Measurements from ENCODE around the gene TASP1. TPM values are rescaled to one million over a fixed set of nuclear protein-coding genes. Genes with fewer than 3 reads are reported as not detected.

Gene TASP1
- 7.7 and 10.5 TPM in 2 replicates for total RNA-seq
- long read RNA-seq, transcript TASP1-201 (14 exons, 2,352 nt) = major isoform, 20 of 37 reads
- long read RNA-seq, partial matches to known transcripts = 1 of 37 reads
- long read RNA-seq, other reads (novel, unspliced or antisense) = 16 of 37 reads

GRCh38 chr20:13638496-13639149 is at the start of gene TASP1:
TASP1 (minus strand) TSS chr20:13638932; CDS start chr20:13630078, 8,854 bp downstream.
- H3K4me3 Mint-ChIP-seq = peak within 1 kb of the TSS; percentile 100
- TF ChIP-seq CTCF (conservative IDR thresholded peaks at IDR 0.05) = no peak
- H3K9me3 Mint-ChIP-seq = no peaks in the 10 kb centered on the region
- peaks cover 27% of the 10 kb centered on the region for H3K4me1 Mint-ChIP-seq
- peak; percentile 78 for DNase-seq (ENCODE audit: low read depth, low spot score)
- H3K27ac Mint-ChIP-seq (ENCODE audit: unreplicated experiment) = peak within 1 kb of the TSS; percentile 96
- peaks cover 41% of the 10 kb centered on the region for H3K27me3 Mint-ChIP-seq (ENCODE audit: low read depth)
- peaks cover 3% of the 10 kb centered on the region for H3K36me3 Mint-ChIP-seq (ENCODE audit: low read depth)

- H3K27ac Mint-ChIP-seq (ENCODE audit: unreplicated experiment) = no peak overlapping the region
- H3K4me1 Mint-ChIP-seq = no peaks in the 10 kb centered on the region
- no peak overlapping the region for H3K4me3 Mint-ChIP-seq
- peaks cover 16% of the 10 kb centered on the region for H3K27me3 Mint-ChIP-seq (ENCODE audit: low read depth)
- H3K36me3 Mint-ChIP-seq (ENCODE audit: low read depth) = no peaks in the 10 kb centered on the region
- H3K9me3 Mint-ChIP-seq = peaks cover 2% of the 10 kb centered on the region
- TF ChIP-seq CTCF (conservative IDR thresholded peaks at IDR 0.05) = no peak
- DNase-seq (ENCODE audit: low read depth, low spot score) = no peak
Observed at GRCh38 chr20:13687815-13688214, 49.1 kb upstream of the TASP1 start.

GRCh38 chr20:13685623-13686022 is 46.9 kb upstream of the TASP1 start:
- Mint-ChIP-seq H3K36me3 (ENCODE audit: low read depth) (no peaks in the 10 kb centered on the region), H3K4me1 (no peaks in the 10 kb centered on the region), H3K27ac (ENCODE audit: unreplicated experiment) (no peak overlapping the region), H3K9me3 (peaks cover 2% of the 10 kb centered on the region), H3K27me3 (ENCODE audit: low read depth) (peaks cover 16% of the 10 kb centered on the region), H3K4me3 (no peak overlapping the region)
- no peak for TF ChIP-seq CTCF (conservative IDR thresholded peaks at IDR 0.05)
- no peak for DNase-seq (ENCODE audit: low read depth, low spot score)

- Mint-ChIP-seq H3K27me3 (ENCODE audit: low read depth) (peaks cover 16% of the 10 kb centered on the region), H3K36me3 (ENCODE audit: low read depth) (no peaks in the 10 kb centered on the region), H3K9me3 (peaks cover 2% of the 10 kb centered on the region), H3K27ac (ENCODE audit: unreplicated experiment) (no peak overlapping the region), H3K4me1 (no peaks in the 10 kb centered on the region), H3K4me3 (no peak overlapping the region)
- TF ChIP-seq CTCF (conservative IDR thresholded peaks at IDR 0.05) = no peak
- no peak for DNase-seq (ENCODE audit: low read depth, low spot score)
Observed at GRCh38 chr20:13684566-13685222, 46.0 kb upstream of the TASP1 start.

- H3K4me1 Mint-ChIP-seq = no peaks in the 10 kb centered on the region
- peaks cover 2% of the 10 kb centered on the region for H3K9me3 Mint-ChIP-seq
- H3K27ac Mint-ChIP-seq (ENCODE audit: unreplicated experiment) = no peak overlapping the region
- H3K4me3 Mint-ChIP-seq = no peak overlapping the region
- TF ChIP-seq CTCF (conservative IDR thresholded peaks at IDR 0.05) = no peak
- no peak for DNase-seq (ENCODE audit: low read depth, low spot score)
- no peaks in the 10 kb centered on the region for H3K36me3 Mint-ChIP-seq (ENCODE audit: low read depth)
- H3K27me3 Mint-ChIP-seq (ENCODE audit: low read depth) = peaks cover 16% of the 10 kb centered on the region
Observed at GRCh38 chr20:13683833-13684232, 45.1 kb upstream of the TASP1 start.
